Activated naive CD8-positive, alpha-beta T cell treated with anti-CD3 and anti-CD28 coated beads, Interleukin-2, amount 50 U/mL, for 16 hours (primary cell): ENCODE data around the gene MIGA2.
A peak's percentile ranks its signal among the peaks of the same experiment; 100 is the strongest.
"Not testable (repeated sequence)": the region's sequence is repeated elsewhere in the genome, so short reads cannot be mapped to it uniquely, and the experiment has no call there.

Source experiments
- DNase-seq: peaks from one replicate; pipeline ENCODE4 v3.0.0-alpha.2; 2020; ENCODE audit warnings: low read depth, low spot score

MIGA2 gene

DNA sequence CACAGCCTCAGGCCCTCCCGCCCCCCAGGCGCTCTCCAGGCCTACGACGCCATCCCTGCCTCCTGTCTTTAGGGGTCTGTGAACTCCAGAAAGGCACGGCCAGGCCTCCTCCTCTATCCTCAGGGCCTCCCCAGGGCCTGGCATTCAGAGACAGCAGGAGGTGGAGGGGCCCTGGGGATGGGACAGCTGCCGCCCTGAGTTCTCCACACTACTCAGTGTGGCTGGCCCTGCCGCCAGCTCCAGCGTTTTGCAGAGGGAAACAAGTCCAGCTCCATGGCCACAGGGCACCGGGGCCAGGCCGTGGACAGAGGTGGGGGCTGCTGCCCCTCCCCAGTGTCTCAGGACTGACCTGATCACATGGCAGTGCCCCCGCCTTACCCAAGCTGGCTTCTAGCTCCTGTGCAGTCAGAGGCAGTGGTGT is 24.7 kb upstream of the MIGA2 start:
- no peak for DNase-seq

DNA sequence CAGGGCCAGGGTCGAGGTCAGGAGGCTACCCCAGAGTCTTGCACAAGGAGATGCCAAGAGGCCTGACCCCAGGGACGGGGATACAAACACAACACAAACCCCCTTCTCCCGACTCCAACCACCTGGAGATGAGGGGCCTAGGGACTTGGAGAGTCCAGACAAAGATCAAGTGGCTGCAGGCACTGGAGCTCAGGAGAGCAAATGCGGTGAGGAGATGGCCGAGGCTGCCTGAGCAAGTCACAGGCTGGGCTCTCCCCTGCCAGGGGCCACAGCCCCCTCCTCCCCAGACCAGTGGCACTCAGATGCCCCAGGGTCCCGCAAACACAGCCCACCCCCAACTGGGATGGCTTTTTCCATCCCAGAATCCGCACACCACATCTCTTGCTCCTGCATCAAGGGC is 24.1 kb upstream of the MIGA2 start:
- no peak for DNase-seq

DNA sequence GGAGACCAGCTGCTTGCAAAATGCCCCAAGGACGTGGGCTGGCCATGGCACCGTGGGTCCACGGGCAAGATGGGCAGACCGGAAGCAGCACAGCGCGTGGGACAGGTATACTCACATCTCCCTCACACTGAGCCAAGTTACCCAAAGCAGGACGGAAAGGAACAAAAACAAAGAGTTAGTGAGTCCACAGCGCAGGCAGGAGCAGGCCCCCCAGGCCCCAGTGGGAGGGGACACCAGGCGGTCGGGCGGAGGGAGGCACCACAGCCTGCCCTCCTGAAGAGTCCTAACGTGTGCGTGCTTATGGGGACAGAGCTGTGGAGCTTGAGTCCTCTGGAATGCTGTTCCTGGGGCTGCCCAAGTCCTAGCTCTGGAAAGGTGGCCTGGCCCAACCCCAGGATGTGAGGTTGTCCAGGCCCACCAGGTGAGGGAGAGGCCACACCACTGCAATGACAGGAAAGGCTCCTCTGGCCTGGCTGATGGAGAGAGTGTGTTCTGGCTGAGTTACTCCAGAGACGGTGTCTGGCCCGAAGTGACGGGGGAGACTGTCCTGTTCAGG is 23.5 kb upstream of the MIGA2 start:
- DNase-seq = no peak

DNA sequence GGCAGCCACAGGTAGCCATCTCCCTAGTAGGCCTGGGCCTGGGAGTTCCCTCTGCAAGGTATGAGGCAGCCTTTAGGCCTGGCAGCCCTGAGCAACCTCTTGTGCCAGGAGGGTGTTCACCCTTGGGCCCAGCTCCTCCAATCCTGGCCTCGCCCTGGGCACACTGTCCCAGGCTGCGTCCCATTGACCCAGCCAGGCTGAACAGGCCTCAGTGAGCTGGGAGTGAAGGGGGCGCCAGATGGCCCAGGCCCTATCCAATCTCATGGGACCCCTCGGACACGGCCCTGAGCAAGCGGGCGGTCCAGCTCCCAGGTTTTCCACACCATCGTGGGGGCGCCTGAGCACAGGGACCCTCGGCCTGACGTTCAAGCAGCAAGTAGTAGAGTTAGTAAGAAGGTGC is 22.8 kb upstream of the MIGA2 start:
- DNase-seq = no peak

DNA sequence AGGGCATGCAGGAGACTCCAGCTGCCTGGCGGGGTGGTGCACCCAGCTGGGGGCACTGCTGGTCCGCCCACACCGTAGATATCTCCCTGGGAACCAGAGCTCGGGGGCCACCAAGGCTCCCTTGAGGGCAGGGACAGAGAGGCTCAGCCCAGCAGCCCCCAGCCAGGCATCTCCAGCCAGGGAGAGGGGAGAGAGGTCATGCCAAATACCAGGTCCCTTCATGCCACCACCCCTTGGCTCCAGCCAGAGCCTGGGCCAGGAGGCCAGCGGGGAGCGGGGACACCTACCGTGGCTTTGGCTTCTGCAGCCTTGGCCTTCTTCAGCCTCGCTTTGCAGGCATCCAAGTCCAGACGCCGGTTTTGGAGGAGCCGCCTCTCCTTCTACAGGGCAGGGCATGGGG is 22.3 kb upstream of the MIGA2 start:
- DNase-seq = no peak

DNA sequence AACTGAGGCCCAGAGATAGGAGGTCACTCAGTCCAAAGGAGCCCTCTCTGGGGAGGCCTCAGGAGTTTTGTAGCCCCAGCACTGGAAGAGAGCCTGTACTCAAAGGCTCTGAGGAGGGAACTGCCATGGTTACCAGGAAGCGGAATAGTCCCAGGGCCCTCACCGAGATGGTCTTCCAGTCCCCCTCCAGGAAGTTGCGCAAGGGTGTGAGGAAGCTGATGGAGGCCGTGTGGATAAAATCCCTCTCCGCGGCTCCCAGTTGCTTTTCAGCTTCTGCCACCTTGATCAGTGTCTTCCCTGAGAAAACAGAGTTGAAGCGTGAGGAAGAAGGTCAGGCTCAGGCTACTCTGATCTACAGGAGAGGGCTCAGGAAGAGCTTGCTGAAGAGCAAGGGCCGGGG is 21.8 kb upstream of the MIGA2 start:
- no peak for DNase-seq

DNA sequence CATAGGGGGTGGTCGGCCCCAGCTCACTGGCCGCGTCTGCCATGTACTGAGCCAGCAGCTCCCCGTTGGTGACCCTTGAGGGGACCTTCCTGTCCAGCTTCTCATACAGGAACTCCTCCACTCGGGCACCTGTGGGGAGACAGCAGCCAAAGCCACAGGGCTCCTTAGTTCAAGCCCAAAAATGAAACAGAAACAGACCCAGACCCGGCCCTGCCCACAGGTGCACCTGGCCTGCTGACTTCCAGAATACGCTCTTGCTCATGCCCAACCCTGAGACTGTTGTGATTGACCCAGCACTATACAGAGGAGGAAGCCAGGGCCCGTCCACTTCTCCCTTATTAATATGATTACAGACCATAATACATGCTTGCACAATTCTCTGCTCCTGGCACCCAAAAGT is 15.3 kb upstream of the MIGA2 start:
- no peak for DNase-seq

DNA sequence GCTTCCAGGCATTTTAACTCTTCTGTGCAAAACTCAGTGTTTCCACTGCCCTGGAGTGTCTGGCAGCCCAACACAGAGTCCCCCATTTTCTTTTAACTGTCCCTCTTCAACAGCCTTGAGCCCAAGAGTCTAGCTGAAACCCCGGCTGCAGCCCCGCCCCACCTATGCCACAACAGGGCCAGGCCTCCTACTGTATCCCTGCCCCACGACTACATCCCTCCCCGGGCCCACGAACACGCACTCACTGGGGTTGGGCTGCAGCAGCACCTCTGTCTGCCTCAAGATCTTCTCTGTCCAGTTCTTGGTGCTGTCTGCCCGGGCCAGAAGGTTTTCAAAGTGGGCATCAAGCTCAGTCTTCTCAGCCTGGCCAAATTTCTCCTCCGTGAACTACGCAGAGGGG is 14.4 kb upstream of the MIGA2 start:
- DNase-seq = no peak

DNA sequence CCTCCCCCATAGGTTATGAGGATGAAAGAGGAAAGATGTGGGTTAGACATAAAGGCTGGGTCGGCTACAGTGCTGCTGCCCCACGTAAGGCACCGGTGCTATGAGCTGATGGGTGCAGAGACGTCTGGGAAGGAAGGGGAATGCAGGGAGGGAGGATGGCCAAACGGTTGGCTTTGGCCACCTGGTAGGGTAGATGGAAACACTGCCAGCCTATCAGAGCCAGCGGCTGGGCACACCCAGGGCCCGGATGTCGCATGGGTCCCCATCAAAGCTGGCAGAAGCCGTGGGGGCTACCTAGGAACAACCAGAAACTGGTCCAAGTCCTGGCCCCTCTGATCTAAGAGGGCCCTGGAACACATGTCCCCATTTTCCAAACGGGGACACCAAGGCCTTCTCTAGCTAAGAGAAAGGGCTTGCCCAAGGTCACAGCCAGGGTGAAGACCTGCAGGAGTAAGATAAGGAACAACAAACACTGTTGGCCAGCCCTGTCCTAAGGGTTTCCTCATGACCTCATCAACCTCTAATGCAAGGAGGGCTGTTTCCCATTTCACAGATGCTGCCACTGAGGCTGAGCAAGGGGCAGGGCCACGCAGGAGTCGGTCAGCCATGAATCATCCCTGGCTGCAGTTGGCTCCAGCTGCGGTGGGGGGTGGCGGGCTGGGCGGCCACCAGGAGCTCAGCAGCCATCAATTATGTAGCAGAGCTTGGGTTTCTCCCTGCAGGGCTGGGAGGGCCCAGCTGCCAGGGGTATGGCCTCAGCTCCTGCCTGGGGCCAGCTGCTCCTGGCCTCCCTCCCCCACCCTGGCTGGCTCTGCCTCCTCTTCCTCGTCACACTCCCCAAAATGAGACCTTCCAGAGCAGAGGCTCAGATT is 13.2 kb upstream of the MIGA2 start:
- no peak for DNase-seq

DNA sequence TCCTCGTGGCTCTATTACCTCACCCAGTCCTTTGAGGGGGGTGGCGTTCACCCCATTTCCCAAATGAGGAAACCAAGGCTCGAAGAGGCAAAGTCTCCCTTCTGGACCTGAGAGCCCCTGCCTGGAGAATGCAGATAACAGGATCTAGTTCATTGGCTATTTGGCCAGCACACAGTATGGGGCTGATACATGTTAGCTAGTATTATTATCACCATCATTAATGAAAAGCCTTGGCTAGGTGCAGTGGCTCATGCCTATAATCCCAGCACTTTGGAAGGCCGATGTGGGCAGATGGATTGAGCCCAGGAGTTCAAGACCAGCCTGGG is 12.6 kb upstream of the MIGA2 start:
- DNase-seq = no peak

DNA sequence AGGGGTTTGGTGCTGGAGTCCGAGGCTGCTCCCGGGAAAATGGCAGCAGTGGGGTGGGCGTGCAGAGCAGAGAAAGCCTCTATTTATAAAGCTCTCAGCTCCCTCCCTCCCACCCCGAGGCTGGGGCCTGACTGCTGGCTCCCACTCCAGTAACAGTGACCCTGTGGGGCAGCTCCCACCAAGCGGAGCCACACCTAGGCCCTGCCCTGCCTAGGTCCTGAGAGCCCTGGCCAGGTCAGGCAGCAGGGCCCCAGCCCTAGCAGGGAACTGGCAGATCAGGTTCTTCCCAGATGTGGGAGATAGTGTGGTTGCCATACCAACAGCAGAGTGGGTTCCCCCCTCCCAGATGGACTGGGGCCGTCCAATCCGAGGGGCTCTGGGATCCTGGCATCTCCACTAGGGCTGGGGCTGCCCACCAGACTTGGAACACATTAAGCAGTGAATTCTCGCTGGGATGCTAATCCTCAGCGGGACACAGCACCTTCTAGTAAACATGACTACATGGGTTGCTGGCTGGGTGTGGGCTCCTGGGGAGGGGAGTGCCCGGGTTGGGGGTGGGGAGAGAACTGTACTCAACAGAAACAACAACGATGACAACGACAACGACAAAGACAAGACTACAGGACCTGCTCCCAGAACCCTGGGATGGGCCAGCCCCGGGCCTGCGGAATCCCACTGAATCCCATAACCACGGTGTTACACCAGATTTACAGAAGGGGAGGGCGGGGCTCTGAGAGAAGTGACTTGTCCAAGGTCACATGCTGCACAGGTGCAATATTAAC is 9.8 kb upstream of the MIGA2 start:
- DNase-seq = no peak

DNA sequence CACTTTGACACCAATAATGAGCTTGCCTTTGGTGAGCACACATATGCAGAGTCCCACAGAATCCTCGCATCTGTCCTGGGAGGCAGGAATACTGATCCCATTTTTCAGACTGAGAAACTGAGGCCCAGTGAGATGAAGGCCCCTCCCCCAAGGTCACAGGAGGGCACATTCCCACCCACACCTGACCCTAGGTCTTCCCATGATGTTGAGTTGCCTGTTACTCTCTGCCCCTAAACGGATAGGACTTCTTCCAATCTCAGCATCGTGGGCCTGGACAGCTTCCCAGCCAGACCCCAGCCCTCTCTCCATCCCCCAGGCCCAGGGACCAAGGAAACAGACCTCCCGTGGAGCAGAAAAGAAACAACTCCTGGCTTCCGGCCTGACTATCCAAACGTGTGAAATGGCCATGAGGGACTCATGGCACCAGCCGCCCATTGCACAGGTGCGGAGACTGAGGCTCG is 9.2 kb upstream of the MIGA2 start:
- DNase-seq = no peak

DNA sequence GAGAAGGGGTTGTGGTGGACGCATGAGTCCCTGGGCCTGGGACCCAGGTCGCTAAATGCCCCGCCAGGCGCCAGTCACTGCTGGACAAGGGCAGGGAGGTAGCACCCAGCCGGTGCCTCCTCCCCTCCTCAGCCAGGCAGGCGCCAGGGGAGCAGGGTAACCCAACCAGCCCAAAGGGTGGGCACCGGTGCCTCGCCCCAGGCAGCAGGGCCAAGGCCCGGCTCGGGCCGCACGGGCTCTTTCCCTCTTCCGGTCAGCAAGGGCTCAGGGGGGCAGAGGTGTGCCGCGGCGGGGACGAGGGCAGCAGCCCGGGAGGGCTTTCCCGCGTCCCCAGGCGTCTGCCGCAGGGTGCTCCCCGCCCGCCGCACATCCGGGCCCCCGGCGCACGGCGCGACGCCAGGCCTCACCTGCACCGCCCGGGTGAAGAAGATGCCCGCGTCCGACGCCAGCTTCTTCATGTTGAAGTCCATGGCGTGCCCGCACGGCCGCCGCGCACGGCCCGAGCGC is 8.7 kb upstream of the MIGA2 start:
- DNase-seq = peak; percentile 24

DNA sequence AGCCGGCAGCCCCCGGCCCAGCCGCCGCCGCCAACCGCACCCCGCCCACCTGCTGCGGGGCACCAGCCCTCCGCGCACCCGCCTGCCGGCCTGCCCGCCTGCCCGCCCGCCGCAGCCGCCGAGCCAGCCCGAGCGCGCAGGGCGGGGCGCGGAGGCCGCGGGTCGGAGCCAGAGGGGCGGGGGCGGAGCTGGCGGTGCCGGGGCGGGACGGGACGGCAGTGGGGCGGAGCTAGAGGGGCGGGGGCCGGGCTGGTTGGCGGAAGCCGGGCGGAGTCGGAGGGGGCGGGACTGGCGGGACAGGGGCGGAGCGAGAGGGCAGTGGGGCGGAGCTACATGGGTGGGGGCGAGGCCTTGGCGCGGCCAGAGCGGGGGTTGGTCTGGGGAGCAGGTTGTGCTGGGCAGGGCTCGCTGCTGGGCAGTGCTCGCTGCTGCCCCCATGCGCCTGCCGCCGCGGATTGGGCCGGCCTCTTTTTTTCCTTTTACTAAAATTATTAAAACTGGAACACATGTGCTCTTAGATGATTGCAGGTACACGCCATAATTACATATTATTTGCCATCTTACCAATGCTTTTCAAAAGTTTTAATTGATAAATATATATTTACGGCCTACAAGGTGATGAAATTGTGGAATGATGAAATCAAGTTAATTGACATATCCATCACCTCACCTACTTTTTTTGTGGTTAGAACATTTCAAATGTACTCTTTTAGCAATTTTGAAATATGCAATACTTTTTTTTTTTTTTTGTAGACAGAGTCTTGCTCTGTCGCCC is 8.0 kb upstream of the MIGA2 start, which contains the start of gene SH3GLB2:
Gene SH3GLB2 (minus strand): TSS at position 140 of the 775 bp plus-strand sequence. CDS start 177 bp downstream, outside the sequence.
- peak; percentile 83 for DNase-seq

DNA sequence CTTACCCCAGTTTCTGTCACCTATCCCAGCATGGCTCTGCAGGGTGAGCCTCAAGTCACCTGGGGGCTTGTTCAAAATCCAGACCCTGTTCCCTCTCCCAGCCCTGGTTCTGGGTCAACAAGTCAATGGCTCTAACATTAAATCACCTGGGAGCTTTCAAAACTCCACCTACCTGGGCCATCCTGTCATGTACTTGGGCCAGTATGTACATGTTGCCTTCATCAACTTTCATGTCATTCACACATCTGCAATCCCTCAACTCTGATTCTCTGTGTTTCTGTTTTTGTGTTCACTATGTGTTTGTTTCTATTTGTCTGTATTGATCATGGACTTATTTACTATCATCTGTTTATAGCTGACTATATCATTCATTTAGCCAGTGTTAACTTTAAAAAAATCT is 6.2 kb upstream of the MIGA2 start:
- DNase-seq = no peak

DNA sequence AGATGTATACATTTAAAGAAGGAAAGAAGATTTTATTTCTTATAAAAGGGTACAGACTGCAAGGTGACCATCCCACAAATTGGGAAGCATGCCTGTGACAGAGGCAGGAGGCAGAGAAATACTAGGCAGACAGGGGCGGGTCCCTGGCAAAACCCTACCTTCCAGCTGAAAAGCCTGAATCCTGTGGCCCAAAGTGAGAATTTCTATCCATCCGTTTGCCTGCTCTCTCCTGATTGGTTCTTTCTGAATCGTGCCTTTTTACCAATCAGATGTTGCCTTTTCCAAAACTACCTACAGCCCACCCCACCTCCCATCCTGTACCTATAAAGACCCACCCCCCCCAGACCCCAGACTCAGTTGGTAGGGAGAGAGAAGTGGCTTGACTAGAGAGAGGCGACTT is 4.9 kb upstream of the MIGA2 start:
- no peak for DNase-seq

DNA sequence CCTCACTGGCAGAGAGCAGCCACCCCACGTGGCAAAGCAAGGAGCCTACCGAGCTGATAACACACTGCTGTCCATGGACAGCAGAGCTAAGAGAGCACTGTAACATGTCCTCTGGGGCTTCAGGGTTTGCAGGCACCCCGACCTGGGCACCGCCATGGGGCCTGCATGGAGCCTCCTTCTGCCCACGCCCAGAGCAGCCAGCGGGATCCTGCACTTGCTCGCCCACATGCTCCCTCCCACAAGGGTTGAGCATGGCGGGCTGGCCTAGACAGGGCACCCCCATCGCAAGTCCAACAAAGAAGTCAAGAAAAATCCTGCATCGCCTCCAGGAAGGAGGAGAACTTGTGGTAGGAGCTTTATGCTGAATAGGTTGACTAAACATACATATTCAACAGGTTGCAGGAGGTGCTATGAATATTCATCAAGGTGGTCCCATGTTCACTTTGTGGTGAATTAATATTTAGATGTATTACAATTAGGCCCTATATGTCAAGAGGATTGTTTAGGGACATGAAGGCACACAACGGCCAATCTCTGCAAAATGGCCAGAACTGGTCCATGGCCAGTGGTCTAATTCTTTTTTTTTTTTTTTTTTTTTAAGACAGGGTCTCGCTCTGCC is 3.8 kb upstream of the MIGA2 start:
- DNase-seq = no peak

DNA sequence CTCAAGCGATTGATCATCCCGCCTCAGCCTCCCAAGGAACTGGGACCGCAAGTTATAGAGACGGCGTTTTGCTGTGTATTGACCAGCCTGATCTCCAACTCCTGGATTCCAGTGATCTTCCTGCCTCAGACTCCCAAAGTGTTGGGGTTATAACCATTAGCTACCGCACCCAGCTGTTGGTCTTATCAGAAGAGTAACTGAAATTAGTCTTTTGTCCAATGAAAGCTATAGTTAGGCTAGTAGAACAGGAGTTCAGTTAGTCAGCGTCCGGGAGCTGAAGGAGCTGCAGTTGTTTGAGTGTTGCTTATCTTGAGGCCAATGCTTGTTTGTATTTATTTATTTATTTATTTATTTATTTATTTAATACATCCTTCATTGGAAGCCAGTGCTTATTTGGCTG is 3.2 kb upstream of the MIGA2 start:
- DNase-seq = no peak

DNA sequence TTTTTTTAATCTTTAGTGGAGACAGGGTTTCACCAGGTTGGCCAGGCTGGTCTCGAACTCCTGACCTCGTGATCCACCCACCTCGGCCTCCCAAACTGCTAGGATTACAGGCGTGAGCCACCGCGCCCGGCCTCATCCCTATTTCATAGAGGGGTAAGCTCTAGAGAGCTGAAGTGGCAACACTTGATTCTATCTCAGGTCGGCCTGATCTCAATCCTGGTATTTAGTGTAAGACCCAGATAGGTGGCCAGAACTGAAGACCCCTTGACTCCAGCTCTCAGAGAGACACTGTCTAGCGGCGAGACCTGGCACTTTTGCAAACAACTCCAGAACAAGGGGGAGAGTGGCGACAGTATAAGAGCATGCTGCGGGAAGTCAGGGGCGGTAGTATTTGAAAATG is 588 bp upstream of the MIGA2 start:
- not testable (repeated sequence) for DNase-seq

DNA sequence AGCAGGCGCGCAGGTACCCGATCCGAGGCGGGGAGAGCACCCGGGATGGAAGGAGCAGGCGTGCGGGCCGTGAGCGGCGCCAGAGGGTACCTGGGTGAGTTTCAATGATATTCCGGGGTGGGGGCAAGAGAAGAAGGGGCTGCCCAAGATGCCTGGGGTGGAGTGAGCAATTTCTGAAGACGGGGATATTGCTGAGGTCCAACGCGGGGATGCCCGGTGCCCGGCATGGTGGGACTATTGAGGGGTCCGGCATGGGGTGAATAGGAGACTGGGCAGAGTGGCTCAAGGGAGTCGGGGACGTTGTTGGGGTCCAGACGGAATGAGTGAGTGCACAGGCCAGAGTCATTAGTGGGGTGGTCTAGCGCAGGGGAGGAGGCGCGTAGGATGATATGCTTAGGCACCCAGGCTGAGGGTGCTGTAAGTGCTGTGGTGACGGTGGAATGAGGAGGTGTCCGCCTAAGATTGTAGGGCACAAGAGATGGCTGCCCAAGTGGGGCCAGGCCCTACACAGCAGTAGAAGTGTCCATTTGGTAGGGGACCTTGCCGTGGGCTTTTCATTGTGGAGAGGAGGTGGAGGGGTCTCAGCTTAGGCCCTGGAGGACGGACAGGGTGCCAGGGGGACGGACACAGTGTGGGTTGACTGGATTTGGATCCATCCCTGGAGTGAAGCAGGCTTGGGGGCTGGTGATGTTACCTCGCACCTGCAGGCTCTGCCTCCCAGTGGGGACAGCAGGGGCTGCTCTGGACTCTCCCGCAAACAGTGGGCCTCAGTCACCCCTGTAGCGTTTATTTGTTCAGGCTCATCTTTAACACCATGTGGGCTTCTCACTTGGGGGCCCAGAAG is 719 bp downstream of the MIGA2 start:
- DNase-seq = no peak
